K562 (cell line): ENCODE data around the gene ARL3. TPM values are rescaled to one million over a fixed set of nuclear protein-coding genes. Genes with fewer than 3 reads are reported as not detected.
A peak's percentile ranks its signal among the peaks of the same experiment; 100 is the strongest.

Source experiments
- BHLHE40 ChIP-seq: IDR thresholded peaks from 2 replicates; pipeline ENCODE4 v1.6.1; 2011; ENCODE audit warnings: low read length, improper control_type of control experiment
- HDAC2 ChIP-seq: fragments of 450-650 bp; IDR thresholded peaks from 2 replicates; pipeline ENCODE4 v1.6.1; 2016; ENCODE audit warnings: mild to moderate bottlenecking
- MAX ChIP-seq: sonication (generic); formaldehyde crosslinking; IDR thresholded peaks from 2 replicates; pipeline ENCODE4 v1.9.0; 2022; ENCODE audit warnings: mild to moderate bottlenecking, missing genetic modification reagents
- MAZ ChIP-seq, 2 experiments: fragments of 450-650 bp in 1 of 2; sonication (generic) in 1 of 2; formaldehyde crosslinking; IDR thresholded peaks in 1 of 2; conservative IDR thresholded peaks in 1 of 2; 2 replicates each; pipeline versions ENCODE4 v1.4.0 to v1.5.0; 2020; ENCODE audit warnings: mild to moderate bottlenecking in 1 of 2, missing genetic modification reagents in 1 of 2
- PTBP1 ChIP-seq: fragments of 200-400 bp; formaldehyde crosslinking; IDR thresholded peaks from 2 replicates; pipeline ENCODE4 v1.6.1; 2017; ENCODE audit warnings: low read depth, low read length
- TOE1 ChIP-seq, 2 experiments: fragments of 450-650 bp in 1 of 2; sonication (generic) in 1 of 2; formaldehyde crosslinking in 1 of 2; IDR thresholded peaks; 2 replicates each; pipeline versions ENCODE4 v1.7.1 to v1.8.0; 2016 to 2022; ENCODE audit warnings: borderline replicate concordance in 2 of 2, mild to moderate bottlenecking in 2 of 2, antibody characterized with exemption in 1 of 2, inconsistent platforms in 1 of 2, low read depth in 1 of 2, missing genetic modification reagents in 1 of 2, moderate library complexity in 1 of 2
- ZNF282 ChIP-seq: sonication (generic); formaldehyde crosslinking; IDR thresholded peaks from 2 replicates; pipeline ENCODE4 v1.8.1; 2023; ENCODE audit warnings: missing genetic modification reagents
- polyA plus RNA-seq, 8 experiments: library from polyadenylated mRNA; depleted of rRNA in 4 of 8; stranded (reverse) in 5 of 8; unstranded in 3 of 8; fragments of >200 nt; fragmentation: Nextera tagmentation in 2 of 8; fragmentation: Illumina TruSeq in 1 of 8; extraction: Ambion mirVana in 2 of 8; extraction: Trizol in 1 of 8; gene quantifications; 2 replicates each; pipeline versions ENCODE4 v1.2.1 to v1.2.3, GENCODE V29; 2011 to 2014; ENCODE audit warnings: inconsistent platforms in 1 of 8, missing spikeins in 1 of 8
- total RNA-seq, 7 experiments: library from RNA; depleted of rRNA in 6 of 7; stranded (reverse); fragments of >200 nt in 6 of 7; fragmentation: Illumina TruSeq in 2 of 7; extraction: Trizol in 2 of 7; gene quantifications; 2 replicates each; pipeline versions ENCODE4 v1.2.1 to v1.2.3, GENCODE V29; 2011 to 2021; ENCODE audit warnings: low replicate concordance in 1 of 7
- TF ChIP-seq, protein P1 (sequence below): fragments of 450-650 bp; IDR thresholded peaks from 2 replicates; pipeline ENCODE4 v1.6.1; 2016; ENCODE audit warnings: mild to moderate bottlenecking, moderate library complexity
- TF ChIP-seq, protein P2 (sequence below), 3 experiments: fragments of 200-800 bp in 1 of 3; fragments of 250-450 bp in 1 of 3; fragments of 450-650 bp in 1 of 3; sonication (Bioruptor Pico) in 1 of 3; sonication (Bioruptor generic) in 1 of 3; formaldehyde crosslinking in 1 of 3; IDR thresholded peaks; 2 replicates each; pipeline versions ENCODE4 v1.6.1 to v1.8.0; 2016 to 2022; ENCODE audit warnings: mild to moderate bottlenecking in 2 of 3, missing genetic modification characterization in 2 of 3, missing compliant biosample characterization in 1 of 3, moderate library complexity in 1 of 3

ARL3 gene
- total and polyA plus RNA-seq, 9 of the 15 experiments (the other 6 are each of a cell fraction or from before 2014, with no cell fraction given), result 2.9 to 8.9 (median 4.8) TPM

DNA sequence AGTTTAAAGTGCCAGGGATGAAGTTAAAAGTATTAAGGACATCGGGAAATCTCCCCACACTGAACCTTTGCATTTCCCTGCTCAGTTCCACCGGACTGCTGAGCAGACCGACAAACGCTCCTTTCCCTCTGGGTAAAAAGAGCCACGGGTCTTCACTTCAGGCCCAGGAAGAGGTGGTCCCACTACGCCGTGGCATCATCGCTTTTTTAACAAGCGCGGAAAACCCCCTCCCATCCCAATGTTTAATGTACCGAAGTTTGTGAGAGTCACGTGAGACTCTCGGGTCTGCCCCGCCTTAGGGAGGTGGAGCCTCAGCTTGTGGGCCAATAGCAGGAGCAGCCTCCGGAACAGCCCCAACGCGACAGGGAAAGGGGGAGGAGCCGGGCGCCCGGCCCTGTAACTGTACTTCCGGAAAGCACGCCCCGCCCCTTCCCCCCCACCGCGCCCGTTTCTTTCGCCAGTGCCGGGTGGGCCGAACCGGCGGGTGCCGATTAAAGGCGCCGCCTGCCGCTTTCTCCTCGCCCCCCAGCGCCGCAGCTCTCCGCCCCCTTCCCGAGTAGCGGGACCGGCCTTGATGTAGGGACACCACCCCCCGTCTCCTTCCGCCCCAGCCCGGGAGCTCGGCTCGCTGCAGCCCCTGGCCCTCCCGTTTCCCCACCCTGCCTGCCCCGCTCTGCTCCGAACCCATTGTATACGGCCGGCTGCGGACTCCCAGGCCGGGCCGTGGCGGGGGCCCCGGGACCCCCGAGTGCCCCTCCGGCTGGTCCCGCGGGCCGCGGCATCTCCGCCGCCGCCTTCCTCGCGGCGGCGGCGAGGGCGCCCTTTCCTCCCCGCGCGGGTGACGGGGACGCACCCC lies 72.1 kb downstream of the ARL3 start (continued):
- TF ChIP-seq, protein P1, sequence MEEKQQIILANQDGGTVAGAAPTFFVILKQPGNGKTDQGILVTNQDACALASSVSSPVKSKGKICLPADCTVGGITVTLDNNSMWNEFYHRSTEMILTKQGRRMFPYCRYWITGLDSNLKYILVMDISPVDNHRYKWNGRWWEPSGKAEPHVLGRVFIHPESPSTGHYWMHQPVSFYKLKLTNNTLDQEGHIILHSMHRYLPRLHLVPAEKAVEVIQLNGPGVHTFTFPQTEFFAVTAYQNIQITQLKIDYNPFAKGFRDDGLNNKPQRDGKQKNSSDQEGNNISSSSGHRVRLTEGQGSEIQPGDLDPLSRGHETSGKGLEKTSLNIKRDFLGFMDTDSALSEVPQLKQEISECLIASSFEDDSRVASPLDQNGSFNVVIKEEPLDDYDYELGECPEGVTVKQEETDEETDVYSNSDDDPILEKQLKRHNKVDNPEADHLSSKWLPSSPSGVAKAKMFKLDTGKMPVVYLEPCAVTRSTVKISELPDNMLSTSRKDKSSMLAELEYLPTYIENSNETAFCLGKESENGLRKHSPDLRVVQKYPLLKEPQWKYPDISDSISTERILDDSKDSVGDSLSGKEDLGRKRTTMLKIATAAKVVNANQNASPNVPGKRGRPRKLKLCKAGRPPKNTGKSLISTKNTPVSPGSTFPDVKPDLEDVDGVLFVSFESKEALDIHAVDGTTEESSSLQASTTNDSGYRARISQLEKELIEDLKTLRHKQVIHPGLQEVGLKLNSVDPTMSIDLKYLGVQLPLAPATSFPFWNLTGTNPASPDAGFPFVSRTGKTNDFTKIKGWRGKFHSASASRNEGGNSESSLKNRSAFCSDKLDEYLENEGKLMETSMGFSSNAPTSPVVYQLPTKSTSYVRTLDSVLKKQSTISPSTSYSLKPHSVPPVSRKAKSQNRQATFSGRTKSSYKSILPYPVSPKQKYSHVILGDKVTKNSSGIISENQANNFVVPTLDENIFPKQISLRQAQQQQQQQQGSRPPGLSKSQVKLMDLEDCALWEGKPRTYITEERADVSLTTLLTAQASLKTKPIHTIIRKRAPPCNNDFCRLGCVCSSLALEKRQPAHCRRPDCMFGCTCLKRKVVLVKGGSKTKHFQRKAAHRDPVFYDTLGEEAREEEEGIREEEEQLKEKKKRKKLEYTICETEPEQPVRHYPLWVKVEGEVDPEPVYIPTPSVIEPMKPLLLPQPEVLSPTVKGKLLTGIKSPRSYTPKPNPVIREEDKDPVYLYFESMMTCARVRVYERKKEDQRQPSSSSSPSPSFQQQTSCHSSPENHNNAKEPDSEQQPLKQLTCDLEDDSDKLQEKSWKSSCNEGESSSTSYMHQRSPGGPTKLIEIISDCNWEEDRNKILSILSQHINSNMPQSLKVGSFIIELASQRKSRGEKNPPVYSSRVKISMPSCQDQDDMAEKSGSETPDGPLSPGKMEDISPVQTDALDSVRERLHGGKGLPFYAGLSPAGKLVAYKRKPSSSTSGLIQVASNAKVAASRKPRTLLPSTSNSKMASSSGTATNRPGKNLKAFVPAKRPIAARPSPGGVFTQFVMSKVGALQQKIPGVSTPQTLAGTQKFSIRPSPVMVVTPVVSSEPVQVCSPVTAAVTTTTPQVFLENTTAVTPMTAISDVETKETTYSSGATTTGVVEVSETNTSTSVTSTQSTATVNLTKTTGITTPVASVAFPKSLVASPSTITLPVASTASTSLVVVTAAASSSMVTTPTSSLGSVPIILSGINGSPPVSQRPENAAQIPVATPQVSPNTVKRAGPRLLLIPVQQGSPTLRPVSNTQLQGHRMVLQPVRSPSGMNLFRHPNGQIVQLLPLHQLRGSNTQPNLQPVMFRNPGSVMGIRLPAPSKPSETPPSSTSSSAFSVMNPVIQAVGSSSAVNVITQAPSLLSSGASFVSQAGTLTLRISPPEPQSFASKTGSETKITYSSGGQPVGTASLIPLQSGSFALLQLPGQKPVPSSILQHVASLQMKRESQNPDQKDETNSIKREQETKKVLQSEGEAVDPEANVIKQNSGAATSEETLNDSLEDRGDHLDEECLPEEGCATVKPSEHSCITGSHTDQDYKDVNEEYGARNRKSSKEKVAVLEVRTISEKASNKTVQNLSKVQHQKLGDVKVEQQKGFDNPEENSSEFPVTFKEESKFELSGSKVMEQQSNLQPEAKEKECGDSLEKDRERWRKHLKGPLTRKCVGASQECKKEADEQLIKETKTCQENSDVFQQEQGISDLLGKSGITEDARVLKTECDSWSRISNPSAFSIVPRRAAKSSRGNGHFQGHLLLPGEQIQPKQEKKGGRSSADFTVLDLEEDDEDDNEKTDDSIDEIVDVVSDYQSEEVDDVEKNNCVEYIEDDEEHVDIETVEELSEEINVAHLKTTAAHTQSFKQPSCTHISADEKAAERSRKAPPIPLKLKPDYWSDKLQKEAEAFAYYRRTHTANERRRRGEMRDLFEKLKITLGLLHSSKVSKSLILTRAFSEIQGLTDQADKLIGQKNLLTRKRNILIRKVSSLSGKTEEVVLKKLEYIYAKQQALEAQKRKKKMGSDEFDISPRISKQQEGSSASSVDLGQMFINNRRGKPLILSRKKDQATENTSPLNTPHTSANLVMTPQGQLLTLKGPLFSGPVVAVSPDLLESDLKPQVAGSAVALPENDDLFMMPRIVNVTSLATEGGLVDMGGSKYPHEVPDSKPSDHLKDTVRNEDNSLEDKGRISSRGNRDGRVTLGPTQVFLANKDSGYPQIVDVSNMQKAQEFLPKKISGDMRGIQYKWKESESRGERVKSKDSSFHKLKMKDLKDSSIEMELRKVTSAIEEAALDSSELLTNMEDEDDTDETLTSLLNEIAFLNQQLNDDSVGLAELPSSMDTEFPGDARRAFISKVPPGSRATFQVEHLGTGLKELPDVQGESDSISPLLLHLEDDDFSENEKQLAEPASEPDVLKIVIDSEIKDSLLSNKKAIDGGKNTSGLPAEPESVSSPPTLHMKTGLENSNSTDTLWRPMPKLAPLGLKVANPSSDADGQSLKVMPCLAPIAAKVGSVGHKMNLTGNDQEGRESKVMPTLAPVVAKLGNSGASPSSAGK, result 0 out of 2 replicates have a peak, but pooled peaks have one; percentile 3
- peak; percentile 67 to 80; a peak in 2 of 4 replicates for TF ChIP-seq MAZ (CRISPR knock-in tag; conservative IDR thresholded peaks at IDR 0.05 in 1 of 2, IDR thresholded peaks at IDR 0.05 in 1 of 2)
- no peak for TF ChIP-seq HDAC2
- no peak for TF ChIP-seq ZNF282
- no peak for TF ChIP-seq PTBP1
- peak; percentile 98 for TF ChIP-seq TOE1 (IDR thresholded peaks at IDR 0.05; ENCODE audit: borderline replicate concordance)
- TF ChIP-seq TOE1 (CRISPR knock-in tag; IDR thresholded peaks at IDR 0.05; ENCODE audit: borderline replicate concordance, low read depth), result no peak
- TF ChIP-seq, protein P2, sequence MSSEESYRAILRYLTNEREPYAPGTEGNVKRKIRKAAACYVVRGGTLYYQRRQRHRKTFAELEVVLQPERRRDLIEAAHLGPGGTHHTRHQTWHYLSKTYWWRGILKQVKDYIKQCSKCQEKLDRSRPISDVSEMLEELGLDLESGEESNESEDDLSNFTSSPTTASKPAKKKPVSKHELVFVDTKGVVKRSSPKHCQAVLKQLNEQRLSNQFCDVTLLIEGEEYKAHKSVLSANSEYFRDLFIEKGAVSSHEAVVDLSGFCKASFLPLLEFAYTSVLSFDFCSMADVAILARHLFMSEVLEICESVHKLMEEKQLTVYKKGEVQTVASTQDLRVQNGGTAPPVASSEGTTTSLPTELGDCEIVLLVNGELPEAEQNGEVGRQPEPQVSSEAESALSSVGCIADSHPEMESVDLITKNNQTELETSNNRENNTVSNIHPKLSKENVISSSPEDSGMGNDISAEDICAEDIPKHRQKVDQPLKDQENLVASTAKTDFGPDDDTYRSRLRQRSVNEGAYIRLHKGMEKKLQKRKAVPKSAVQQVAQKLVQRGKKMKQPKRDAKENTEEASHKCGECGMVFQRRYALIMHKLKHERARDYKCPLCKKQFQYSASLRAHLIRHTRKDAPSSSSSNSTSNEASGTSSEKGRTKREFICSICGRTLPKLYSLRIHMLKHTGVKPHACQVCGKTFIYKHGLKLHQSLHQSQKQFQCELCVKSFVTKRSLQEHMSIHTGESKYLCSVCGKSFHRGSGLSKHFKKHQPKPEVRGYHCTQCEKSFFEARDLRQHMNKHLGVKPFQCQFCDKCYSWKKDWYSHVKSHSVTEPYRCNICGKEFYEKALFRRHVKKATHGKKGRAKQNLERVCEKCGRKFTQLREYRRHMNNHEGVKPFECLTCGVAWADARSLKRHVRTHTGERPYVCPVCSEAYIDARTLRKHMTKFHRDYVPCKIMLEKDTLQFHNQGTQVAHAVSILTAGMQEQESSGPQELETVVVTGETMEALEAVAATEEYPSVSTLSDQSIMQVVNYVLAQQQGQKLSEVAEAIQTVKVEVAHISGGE (CRISPR knock-in tag; IDR thresholded peaks at IDR 0.05), result peak in 1 of 3 experiments; percentile 54; a peak in 1 of 6 replicates
- 0 out of 2 replicates have a peak, but pooled peaks have one; percentile 28 for TF ChIP-seq MAX (CRISPR knock-in tag)
- peak; percentile 94 for TF ChIP-seq BHLHE40
